ENCODE results near the gene ELOVL2. TPM values are rescaled to one million over a fixed set of nuclear protein-coding genes. Genes with fewer than 3 reads are reported as not detected.

Gene ELOVL2
- total and polyA plus RNA-seq, 8 donors, result 0.23 to 1.8 TPM; not detected in 6

DNA sequence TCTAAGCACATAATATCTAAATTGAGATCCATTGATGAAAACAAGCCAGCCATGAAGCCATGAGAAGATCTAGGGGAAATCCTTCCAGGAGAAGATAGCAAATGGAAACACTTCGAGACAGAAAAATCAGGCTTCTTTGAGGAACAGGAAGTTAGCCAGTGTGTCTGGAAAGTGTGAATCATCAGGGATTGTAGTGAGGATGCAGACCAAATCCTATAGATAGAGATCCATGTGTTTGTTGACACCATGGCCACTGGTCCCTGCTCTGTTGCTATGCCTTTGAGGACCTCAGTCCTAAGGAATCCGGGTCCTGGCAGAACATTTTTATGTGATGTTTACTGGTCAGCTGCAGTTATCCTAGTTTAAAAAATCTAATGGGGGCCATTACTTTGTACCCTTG lies 6.6 kb upstream of the ELOVL2 start:
- WGBS, 5 donors, result 58 to 74% (median 71%) methylated on average over 2 of the region's 2 CpGs
- Histone ChIP-seq H3K4me1 (peaks cover 0 to 10% (median 0%) of the 10 kb centered on the region in 4 donors), H3K4me3 (no peak overlapping the region), H3K27ac (no peak overlapping the region), H3K27me3 (peaks cover 0 to 48% (median 10%) of the 10 kb centered on the region in 3 donors), H3K36me3 (no peaks in the 10 kb centered on the region), H3K9me3 (no peaks in the 10 kb centered on the region)
- DNase-seq, result no peak
- no peak for TF ChIP-seq EP300 (IDR thresholded peaks at IDR 0.05)
- no peak for TF ChIP-seq POLR2AphosphoS5 (IDR thresholded peaks at IDR 0.05)
- no peak for TF ChIP-seq POLR2A (IDR thresholded peaks at IDR 0.05)
- TF ChIP-seq, protein P1, sequence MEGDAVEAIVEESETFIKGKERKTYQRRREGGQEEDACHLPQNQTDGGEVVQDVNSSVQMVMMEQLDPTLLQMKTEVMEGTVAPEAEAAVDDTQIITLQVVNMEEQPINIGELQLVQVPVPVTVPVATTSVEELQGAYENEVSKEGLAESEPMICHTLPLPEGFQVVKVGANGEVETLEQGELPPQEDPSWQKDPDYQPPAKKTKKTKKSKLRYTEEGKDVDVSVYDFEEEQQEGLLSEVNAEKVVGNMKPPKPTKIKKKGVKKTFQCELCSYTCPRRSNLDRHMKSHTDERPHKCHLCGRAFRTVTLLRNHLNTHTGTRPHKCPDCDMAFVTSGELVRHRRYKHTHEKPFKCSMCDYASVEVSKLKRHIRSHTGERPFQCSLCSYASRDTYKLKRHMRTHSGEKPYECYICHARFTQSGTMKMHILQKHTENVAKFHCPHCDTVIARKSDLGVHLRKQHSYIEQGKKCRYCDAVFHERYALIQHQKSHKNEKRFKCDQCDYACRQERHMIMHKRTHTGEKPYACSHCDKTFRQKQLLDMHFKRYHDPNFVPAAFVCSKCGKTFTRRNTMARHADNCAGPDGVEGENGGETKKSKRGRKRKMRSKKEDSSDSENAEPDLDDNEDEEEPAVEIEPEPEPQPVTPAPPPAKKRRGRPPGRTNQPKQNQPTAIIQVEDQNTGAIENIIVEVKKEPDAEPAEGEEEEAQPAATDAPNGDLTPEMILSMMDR (IDR thresholded peaks at IDR 0.05), result no peak
- intact Hi-C loops (cut with DNase I; ENCODE audit: low total_unique reads), result no loop called here

DNA sequence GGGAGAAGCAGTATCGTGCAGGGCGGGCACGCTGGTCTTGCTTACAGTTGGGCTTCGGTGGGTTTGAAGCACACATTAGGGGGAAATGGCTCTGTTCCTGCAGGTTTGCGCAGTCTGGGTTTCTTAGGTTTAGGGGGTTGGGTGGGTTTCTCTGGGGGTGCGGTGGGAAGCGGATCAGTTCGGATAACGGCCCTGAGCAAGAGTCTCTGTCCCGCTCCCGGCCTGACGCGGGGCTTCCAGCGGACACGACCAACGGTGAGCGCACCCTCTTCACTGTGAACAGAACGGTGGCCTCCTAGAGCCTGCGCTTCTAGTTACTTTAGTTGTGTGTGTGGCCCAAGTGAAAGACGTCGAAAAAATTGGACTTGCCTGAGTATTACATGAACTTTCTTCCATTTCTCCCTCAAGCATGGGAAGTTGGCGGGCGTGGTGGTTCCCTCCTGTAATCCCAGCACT lies 635 bp upstream of the ELOVL2 start:
- Histone ChIP-seq H3K27ac (no peak overlapping the region), H3K4me1 (peaks cover 8 to 15% (median 13%) of the 10 kb centered on the region in 4 donors), H3K9me3 (peaks cover 0 to 4% (median 0%) of the 10 kb centered on the region in 4 donors), H3K36me3 (no peaks in the 10 kb centered on the region), H3K4me3 (peak overlapping the region; percentile 51 to 88 (median 62)), H3K27me3 (peaks cover 13 to 88% (median 47%) of the 10 kb centered on the region in 3 donors)
- DNase-seq, result no peak
- WGBS, 5 donors, result 35 to 49% (median 38%) methylated on average over 8 to 23 of the region's 23 CpGs
- TF ChIP-seq POLR2A (IDR thresholded peaks at IDR 0.05), result no peak
- TF ChIP-seq, protein P1 (IDR thresholded peaks at IDR 0.05), result peak in 1 of 7 experiments; percentile 3
- intact Hi-C loops (cut with DNase I; ENCODE audit: low total_unique reads), result no loop called here

DNA sequence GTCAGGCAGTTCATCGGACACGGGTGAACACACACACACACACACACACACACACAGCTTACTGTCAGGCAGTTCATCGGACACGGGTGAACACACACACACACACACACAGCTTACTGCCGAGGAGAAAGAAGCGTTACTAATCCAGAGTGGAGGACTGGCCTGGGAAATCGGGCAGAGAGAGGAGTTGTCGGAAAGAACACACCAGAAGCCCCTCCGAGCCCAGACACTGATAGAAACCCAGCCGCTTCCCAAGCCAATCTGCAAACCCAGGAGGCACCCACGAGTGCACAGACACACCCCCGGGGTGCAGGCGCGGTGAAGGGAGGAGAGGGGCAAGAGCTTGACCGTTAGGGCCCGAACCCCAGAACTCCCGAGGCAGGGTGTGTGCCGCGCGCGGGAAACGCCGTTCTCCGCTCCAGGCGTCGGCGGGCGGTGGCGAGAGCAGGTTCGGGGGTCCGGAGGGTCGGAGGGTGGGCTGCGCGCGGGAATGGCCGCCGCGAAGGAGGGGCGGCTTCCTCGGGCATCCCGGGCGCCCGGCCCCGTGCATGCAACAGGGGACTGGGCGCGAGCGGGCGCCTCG lies 636 bp downstream of the ELOVL2 start:
- Histone ChIP-seq H3K4me3 (peak overlapping the region; percentile 51 to 88 (median 62)), H3K27ac (no peak overlapping the region), H3K4me1 (peaks cover 8 to 15% (median 13%) of the 10 kb centered on the region in 4 donors), H3K27me3 (peaks cover 13 to 89% (median 47%) of the 10 kb centered on the region in 3 donors), H3K9me3 (peaks cover 0 to 4% (median 0%) of the 10 kb centered on the region in 4 donors), H3K36me3 (no peaks in the 10 kb centered on the region)
- TF ChIP-seq, protein P1 (IDR thresholded peaks at IDR 0.05), result no peak
- no peak for TF ChIP-seq EP300 (IDR thresholded peaks at IDR 0.05)
- TF ChIP-seq POLR2AphosphoS5 (IDR thresholded peaks at IDR 0.05), result no peak
- TF ChIP-seq POLR2A (IDR thresholded peaks at IDR 0.05), result no peak
- WGBS, 5 donors, result 1 to 3% (median 2%) methylated on average over 18 to 49 of the region's 49 CpGs
- peak in 1 of 2 donors; percentile 57 for DNase-seq
- intact Hi-C loops (cut with DNase I; ENCODE audit: low total_unique reads), result no loop called here

DNA sequence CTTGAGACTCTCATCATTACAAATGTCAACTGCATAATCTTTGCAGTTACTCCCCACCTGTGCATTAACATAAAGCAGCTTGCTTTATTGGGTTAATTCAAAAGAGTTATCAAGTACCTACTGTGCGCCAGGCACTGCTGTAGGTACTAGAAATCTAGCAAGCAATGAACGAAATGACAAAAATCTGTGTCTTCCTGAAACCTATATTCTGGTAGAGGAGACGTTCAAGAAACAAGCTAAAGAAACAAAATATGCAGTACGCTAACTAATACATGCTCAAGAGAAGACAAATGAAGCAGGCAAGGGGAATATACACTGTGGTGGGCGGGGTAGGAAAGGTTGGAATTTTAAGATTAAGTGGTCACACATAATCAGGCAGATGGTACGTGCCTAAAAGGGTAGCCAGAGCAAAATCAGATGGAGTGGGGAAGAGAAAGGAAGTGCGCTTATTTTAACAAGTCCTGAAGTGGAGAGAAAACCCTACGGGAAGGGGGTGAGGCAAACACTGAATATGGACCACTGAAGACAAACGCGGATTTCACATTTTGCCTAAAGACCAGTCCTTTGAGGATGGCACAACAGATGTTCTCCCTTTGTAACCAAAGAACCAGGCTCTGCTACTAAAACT lies 1.2 kb downstream of the ELOVL2 start:
- TF ChIP-seq POLR2A (IDR thresholded peaks at IDR 0.05) (no peak), EP300 (IDR thresholded peaks at IDR 0.05) (no peak)
- TF ChIP-seq, protein P1 (IDR thresholded peaks at IDR 0.05), result no peak
- H3K9me3 ChIP-seq, result peaks cover 0 to 4% (median 0%) of the 10 kb centered on the region in 4 donors
- no peak overlapping the region for H3K27ac ChIP-seq
- H3K27me3 ChIP-seq, result peaks cover 13 to 92% (median 47%) of the 10 kb centered on the region in 3 donors
- H3K4me1 ChIP-seq, result peaks cover 8 to 15% (median 13%) of the 10 kb centered on the region in 4 donors
- intact Hi-C loops (cut with DNase I; ENCODE audit: low total_unique reads), result no loop called here
- H3K4me3 ChIP-seq, result no peak overlapping the region
- no peak for DNase-seq
- 27 to 44% (median 34%) methylated on average over 10 of the region's 10 CpGs for WGBS, 5 donors
- no peaks in the 10 kb centered on the region for H3K36me3 ChIP-seq

All from stomach (tissue), 9 donors.